ENCODE measurements around the gene PI16. TPM values are rescaled to one million over a fixed set of nuclear protein-coding genes. Genes with fewer than 3 reads are reported as not detected.
"Not testable (repeated sequence)": the region's sequence is repeated elsewhere in the genome, so short reads cannot be mapped to it uniquely, and the experiment has no call there.

Gene PI16
- total RNA-seq, 4 donors from 2014 or later = 44.8 to 64.3 (median 56.9) TPM

DNA sequence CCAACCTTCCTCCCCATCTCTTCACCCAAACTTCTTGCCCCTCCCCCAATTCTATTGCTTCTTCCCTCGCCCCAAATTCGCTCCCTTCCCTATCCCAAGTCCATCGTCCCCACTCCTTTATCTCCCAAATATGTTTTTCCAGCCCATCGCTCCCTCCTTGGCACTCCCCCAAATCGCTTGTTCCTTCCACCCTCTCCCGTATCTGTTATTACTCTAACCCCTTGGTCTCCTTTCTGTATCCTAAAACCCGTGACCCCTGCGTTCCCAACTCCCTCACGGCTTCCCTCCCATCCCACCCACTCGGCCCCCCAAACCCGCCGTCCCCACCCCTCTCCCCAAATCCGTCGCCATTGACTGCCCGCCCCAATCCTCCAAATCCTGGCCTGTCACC lies 30.9 kb downstream of the PI16 start:
- peak overlapping the region; percentile 91 to 98 (median 98) for H3K27ac ChIP-seq (replicated peaks in 1 of 4)

DNA sequence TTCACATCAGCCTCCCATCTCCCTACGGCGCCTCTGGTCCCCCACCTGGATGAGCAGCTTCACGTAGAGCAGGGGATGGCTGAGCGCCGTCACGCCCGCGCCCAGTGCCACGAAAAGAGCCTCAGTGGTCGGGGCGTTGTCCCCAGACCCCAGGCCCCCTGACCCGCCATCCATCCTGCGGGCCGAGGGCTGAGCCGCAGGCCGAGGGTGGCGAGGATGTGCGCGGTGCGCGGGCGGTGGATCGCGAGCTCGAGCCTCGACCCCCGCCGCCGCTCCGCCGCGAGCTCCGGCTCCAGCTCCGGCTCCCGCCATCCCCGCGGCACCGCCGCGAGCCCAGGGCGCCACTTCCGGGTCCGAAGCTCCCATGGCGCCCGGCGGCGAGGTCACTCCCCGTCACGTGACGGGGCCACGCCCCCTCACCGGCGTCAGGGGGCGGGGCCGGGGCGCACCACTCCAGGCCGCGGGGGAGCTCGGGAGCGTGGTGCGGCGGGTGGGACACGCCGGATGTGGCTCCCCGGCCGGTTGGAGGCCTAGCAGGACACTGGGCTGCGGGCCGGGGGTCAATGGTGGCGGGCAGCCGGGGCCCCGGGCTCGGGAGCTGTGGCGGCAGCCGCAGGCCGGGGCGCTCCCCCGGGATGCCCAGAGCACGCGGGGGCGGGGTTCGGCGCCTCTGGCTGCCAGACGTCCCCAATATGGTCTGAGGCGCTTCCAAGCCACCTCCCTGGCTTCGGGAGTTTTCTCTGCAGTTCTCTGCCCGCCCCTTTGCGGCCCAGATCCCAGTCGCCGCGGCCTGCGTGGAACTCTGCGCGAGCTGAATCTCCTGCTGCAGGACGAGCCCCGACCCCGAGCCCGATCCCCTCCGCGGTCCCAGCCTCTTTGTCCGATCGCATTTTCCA lies 31.5 kb downstream of the PI16 start, which contains the start of gene MTCH1:
Gene MTCH1, minus strand, starts transcription at position 389 of the 896 bp plus-strand sequence. Its CDS starts 23 bp downstream, at position 366.
- H3K27ac ChIP-seq (replicated peaks in 1 of 4) = peak within 1 kb of the TSS; percentile 91 to 98 (median 98)
- peaks cover 0 to 3% (median 0%) of the 10 kb centered on the region in 4 donors for H3K27me3 ChIP-seq
- H3K4me3 ChIP-seq = peak within 1 kb of the TSS; percentile 89 to 99 (median 96)
- peaks cover 0 to 6% (median 4%) of the 10 kb centered on the region in 4 donors for H3K36me3 ChIP-seq
- intact Hi-C loops (cut with DNase I) = no loop called here
- TF ChIP-seq POLR2AphosphoS5 (IDR thresholded peaks at IDR 0.05) (peak; percentile 89 to 94), POLR2A (IDR thresholded peaks at IDR 0.05; ENCODE audit: low read depth) (peak; percentile 96), EP300 (IDR thresholded peaks at IDR 0.05) (no peak)
- TF ChIP-seq, protein P1, sequence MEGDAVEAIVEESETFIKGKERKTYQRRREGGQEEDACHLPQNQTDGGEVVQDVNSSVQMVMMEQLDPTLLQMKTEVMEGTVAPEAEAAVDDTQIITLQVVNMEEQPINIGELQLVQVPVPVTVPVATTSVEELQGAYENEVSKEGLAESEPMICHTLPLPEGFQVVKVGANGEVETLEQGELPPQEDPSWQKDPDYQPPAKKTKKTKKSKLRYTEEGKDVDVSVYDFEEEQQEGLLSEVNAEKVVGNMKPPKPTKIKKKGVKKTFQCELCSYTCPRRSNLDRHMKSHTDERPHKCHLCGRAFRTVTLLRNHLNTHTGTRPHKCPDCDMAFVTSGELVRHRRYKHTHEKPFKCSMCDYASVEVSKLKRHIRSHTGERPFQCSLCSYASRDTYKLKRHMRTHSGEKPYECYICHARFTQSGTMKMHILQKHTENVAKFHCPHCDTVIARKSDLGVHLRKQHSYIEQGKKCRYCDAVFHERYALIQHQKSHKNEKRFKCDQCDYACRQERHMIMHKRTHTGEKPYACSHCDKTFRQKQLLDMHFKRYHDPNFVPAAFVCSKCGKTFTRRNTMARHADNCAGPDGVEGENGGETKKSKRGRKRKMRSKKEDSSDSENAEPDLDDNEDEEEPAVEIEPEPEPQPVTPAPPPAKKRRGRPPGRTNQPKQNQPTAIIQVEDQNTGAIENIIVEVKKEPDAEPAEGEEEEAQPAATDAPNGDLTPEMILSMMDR (IDR thresholded peaks at IDR 0.05) = peak in 1 of 3 experiments; percentile 17
- DNase-seq (ENCODE audit: extremely low spot score) = peak; percentile 97
- WGBS = 0% methylated on average over 32 of the region's 101 CpGs
- H3K4me1 ChIP-seq = peaks cover 46 to 54% (median 53%) of the 10 kb centered on the region in 4 donors
- H3K9me3 ChIP-seq = no peaks in the 10 kb centered on the region

More for the DNA sequence above, 30.9 kb downstream of the PI16 start:
- WGBS = under 1% methylated on average over 15 of the region's 15 CpGs
- Histone ChIP-seq H3K4me3 (peak overlapping the region; percentile 89 to 99 (median 96)), H3K4me1 (peaks cover 52 to 60% (median 60%) of the 10 kb centered on the region in 4 donors), H3K36me3 (peaks cover 0 to 13% (median 10%) of the 10 kb centered on the region in 4 donors), H3K9me3 (no peaks in the 10 kb centered on the region), H3K27me3 (peaks cover 0 to 3% (median 0%) of the 10 kb centered on the region in 4 donors)
- no peak for DNase-seq (ENCODE audit: extremely low spot score)
- TF ChIP-seq, protein P1 (IDR thresholded peaks at IDR 0.05) = no peak
- TF ChIP-seq POLR2A (IDR thresholded peaks at IDR 0.05; ENCODE audit: low read depth) (no peak), EP300 (IDR thresholded peaks at IDR 0.05) (no peak), POLR2AphosphoS5 (IDR thresholded peaks at IDR 0.05) (no peak)
- intact Hi-C loops (cut with DNase I) = no loop called here

DNA sequence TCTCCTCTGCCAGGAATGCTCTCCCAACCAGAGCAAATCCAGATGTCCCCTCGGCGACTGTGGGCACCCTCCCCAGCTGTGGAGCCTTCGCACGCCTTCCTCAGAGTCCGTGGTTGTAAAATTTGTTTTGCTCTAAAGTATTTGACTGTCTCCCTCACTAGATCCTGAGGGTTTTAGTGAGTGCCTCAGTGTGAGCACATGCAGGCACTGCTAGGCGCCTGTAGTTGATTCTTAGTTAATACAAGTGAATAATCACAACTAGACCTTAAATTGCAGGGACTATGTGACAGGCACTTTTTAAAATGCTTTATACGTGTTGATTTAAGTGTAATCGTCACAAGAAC lies 32.1 kb downstream of the PI16 start:
- Histone ChIP-seq H3K27me3 (peaks cover 0 to 3% (median 0%) of the 10 kb centered on the region in 4 donors), H3K4me1 (peaks cover 40 to 48% (median 47%) of the 10 kb centered on the region in 4 donors), H3K27ac (replicated peaks in 1 of 4) (peak overlapping the region; percentile 91 to 98 (median 98)), H3K36me3 (peaks cover 0 to 3% (median 0%) of the 10 kb centered on the region in 4 donors), H3K4me3 (peak overlapping the region; percentile 89 to 99 (median 96)), H3K9me3 (no peaks in the 10 kb centered on the region)
- intact Hi-C loops (cut with DNase I) = no loop called here
- DNase-seq (ENCODE audit: extremely low spot score) = no peak
- TF ChIP-seq POLR2AphosphoS5 (IDR thresholded peaks at IDR 0.05) = no peak
- no peak for TF ChIP-seq EP300 (IDR thresholded peaks at IDR 0.05)
- no peak for TF ChIP-seq POLR2A (IDR thresholded peaks at IDR 0.05; ENCODE audit: low read depth)
- TF ChIP-seq, protein P1 (IDR thresholded peaks at IDR 0.05) = no peak
- 0% methylated on average over 8 of the region's 8 CpGs for WGBS

DNA sequence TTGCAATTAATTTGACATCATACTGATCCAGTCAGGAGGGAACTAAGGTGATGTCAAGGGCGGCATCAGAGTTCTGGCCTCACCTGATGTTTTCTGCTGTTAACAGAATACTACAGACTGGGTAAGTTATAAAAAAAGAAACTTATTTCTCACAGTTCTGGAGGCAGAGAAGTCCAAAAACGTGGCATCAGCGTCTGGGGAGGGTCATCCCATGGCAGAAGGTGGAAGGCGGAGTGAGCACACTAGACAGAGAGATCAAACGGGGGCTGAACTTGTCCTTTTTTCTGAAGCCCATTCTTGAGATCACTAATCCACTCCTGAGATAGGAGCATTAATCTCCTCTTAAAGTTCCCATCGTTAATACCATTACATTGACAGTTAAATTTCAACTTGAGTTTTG lies 34.7 kb downstream of the PI16 start:
- WGBS = 89% methylated on average over 6 of the region's 6 CpGs
- H3K9me3 ChIP-seq = no peaks in the 10 kb centered on the region
- intact Hi-C loops (cut with DNase I) = no loop called here

DNA sequence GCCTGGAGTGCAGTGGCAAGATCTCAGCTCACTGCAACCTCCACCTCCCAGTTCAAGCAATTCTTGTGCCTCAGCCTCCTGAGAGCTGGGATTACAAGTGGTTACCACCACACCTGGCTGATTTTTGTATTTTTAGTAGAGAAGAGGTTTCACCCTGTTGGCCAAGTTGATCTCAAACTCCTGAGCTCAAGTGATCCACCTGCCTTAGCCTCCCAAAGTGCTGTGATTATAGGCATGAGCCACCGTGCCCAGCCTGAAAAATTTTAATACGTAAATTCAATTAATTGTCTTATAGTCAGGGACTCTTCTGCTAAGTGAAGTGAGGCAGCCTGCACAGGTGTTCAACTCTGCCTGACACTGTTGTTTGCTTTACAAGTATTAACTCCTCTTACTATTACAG lies 35.9 kb downstream of the PI16 start:
- H3K9me3 ChIP-seq; H3K27ac ChIP-seq (replicated peaks in 1 of 4); H3K4me3 ChIP-seq; H3K27me3 ChIP-seq; H3K36me3 ChIP-seq; DNase-seq (ENCODE audit: extremely low spot score); intact Hi-C loops (cut with DNase I): not testable (repeated sequence)
- 83% methylated on average over 2 of the region's 2 CpGs for WGBS
- peaks cover 9 to 12% (median 12%) of the 10 kb centered on the region in 4 donors for H3K4me1 ChIP-seq

More for the DNA sequence above, 34.7 kb downstream of the PI16 start:
- no peak for TF ChIP-seq EP300 (IDR thresholded peaks at IDR 0.05)
- no peak for TF ChIP-seq POLR2AphosphoS5 (IDR thresholded peaks at IDR 0.05)
- no peak for TF ChIP-seq POLR2A (IDR thresholded peaks at IDR 0.05; ENCODE audit: low read depth)
- TF ChIP-seq, protein P1 (IDR thresholded peaks at IDR 0.05) = no peak
- H3K4me3 ChIP-seq = no peak overlapping the region
- H3K4me1 ChIP-seq = peaks cover 14 to 22% (median 21%) of the 10 kb centered on the region in 4 donors
- no peak overlapping the region for H3K27ac ChIP-seq (replicated peaks in 1 of 4)
- no peak for DNase-seq (ENCODE audit: extremely low spot score)
- no peaks in the 10 kb centered on the region for H3K36me3 ChIP-seq
- peaks cover 0 to 3% (median 0%) of the 10 kb centered on the region in 4 donors for H3K27me3 ChIP-seq
